Stimulated activated CD8-positive, alpha-beta memory T cell treated with anti-CD3 and anti-CD28 coated beads, Interleukin-15, amount 100 ng/mL, for 24 hours (primary cell): ENCODE results near the gene ALDH6A1.

Experiments used
- DNase-seq: peaks from one replicate; pipeline ENCODE4 v3.0.0-alpha.2; 2020; ENCODE audit warnings: low read depth

ALDH6A1 gene

GRCh38 chr14:74048281-74048680 is 36.0 kb downstream of the ALDH6A1 start:
- no peak for DNase-seq

DNA sequence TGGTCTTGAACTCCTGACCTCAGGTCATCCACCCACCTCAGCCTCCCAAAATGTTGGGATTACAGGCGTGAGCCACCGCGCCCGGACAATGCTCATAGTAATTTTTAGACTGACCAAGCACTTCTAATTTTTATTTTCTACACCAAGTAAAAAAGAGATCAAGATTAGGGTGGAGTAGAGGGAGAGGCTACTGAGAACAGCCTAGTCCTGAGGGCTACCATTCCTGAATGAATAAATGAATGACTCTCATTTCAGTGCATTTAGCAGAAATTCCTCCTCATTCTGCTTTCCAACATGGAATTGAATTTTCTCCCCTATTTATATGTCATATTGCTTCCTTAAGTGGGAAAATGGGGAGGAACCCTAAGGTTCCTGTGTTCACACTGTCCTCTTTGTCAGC is 38.7 kb downstream of the ALDH6A1 start:
- no peak for DNase-seq

- DNase-seq = no peak
These were observed 42.0 kb downstream of the ALDH6A1 start for GRCh38 chr14:74042296-74042695.

- no peak for DNase-seq
These were observed 46.0 kb downstream of the ALDH6A1 start for GRCh38 chr14:74038020-74038859.

- no peak for DNase-seq
These were observed 48.7 kb downstream of the ALDH6A1 start for GRCh38 chr14:74035556-74035955.

- DNase-seq = no peak
These were observed 49.7 kb downstream of the ALDH6A1 start for GRCh38 chr14:74034572-74034971.

GRCh38 chr14:74029136-74029535 is 55.1 kb downstream of the ALDH6A1 start:
- no peak for DNase-seq

- no peak for DNase-seq
These were observed 61.9 kb downstream of the ALDH6A1 start for GRCh38 chr14:74022346-74022745.

DNA sequence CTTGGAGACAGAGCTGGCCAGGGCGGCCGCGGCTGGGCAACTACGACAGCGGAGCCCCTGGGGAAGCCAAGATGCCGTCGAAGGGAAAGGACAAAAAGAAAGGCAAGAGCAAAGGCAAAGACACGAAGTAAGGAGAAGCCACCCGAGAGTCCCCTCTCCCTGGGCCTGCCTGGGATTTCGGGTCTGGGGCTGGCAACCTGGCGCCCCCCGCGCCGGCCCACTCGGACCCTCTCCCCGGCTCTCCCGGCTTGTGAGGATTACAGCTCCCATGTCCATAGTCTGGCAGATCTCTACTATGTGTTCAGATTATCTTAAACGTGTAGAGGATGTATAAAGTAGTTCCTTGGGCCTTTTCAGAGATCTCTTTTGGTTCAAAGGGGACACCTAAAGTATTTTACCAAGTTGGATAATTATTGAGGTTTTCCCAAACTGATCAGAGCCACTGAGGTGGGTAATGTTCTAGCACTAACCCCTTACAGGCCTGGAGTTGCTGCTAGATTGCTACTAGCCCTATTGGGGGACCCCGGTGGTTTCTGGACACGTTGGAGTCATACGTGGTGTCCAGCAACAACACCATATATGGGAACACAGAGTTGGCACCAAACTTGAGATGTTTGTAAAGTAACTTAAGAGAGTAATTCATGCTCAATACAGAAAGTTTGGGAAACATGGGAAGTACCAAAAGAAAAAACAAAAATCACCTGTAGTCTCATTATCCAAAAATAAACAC is 64.7 kb downstream of the ALDH6A1 start:
- no peak for DNase-seq

GRCh38 chr14:74018586-74019407 is 65.5 kb downstream of the ALDH6A1 start, which contains the start of the genes BBOF1 and ENTPD5:
BBOF1 (plus strand) TSS chr14:74019349; CDS start chr14:74019479, 130 bp downstream.
ENTPD5 (minus strand) TSS chr14:74019288; CDS start chr14:73988102, 31,186 bp downstream.
- peak; percentile 72 for DNase-seq

DNA sequence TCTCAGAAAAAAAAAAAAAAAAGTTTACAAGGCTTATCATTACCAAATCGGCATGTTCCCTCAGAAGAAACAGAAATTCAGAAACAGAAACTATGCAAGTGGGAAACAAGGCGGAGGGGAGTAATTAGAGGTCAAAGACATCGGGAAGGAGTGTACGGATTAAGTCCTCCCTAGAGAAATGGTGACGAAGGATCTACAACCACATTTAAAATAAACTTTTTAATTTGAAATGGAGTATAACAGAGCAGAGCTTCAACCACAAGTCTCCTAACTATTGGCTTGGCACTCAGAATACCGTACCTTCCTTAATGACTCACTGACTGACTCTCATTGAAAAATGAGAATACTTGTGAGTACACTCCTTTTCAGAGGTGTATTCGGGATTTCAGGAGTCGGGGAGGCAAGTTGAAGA is 66.1 kb downstream of the ALDH6A1 start:
- no peak for DNase-seq

DNA sequence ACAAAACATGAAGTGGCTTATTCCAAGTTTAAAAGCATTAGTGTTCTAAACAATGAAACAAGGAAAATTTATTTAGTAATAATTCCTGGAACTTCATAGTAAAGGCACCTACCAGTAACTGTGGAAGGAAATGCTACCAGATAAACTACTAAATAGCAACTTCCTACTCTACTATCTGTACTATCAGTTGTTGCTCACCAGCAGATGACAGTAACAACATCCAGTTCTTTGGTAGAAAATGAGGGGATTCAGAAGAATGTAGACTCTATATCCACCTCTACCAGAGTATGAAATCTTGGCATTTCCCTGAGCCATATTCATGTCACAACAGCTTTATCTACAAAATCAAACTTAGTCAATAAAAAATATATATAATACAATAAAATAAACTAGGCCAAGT is 68.3 kb downstream of the ALDH6A1 start:
- DNase-seq = no peak

DNA sequence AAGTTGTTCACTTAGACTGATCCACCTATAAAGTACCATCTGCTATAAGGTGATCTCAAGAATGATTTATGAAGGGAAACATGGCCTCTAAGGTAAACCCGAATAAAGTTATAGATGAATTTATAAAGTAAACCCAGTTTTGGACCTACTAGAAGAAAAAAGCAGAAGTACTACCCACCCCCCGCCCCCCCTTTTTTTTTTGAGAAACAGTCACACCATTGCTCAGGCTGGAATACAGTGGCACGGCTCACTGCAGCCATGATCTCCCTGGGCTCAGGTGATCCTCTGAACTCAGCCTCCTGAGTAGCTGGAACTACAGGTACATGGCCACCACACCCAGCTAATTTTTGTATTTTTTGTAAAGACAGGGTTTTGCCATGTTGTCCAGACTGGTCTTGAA is 69.1 kb downstream of the ALDH6A1 start:
- DNase-seq = no peak

DNA sequence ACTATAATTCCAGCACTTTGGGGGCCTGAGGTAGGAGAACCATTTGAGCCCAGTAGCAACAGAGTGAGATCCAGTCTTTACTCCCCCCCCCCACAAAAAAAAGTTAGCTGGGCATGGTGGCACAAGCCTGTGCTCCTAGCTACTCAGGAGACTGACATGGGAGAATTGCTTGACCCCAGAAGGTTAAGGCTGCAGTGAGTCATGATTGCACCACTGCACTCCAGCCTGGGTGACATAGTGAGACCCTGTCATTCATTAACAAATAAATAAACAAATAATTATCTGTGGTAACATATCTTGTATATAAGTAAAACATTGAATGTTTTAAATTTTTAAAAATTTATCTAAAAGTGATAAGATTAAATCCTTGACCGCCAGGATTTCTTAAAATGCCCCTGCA is 70.0 kb downstream of the ALDH6A1 start:
- DNase-seq = no peak

DNA sequence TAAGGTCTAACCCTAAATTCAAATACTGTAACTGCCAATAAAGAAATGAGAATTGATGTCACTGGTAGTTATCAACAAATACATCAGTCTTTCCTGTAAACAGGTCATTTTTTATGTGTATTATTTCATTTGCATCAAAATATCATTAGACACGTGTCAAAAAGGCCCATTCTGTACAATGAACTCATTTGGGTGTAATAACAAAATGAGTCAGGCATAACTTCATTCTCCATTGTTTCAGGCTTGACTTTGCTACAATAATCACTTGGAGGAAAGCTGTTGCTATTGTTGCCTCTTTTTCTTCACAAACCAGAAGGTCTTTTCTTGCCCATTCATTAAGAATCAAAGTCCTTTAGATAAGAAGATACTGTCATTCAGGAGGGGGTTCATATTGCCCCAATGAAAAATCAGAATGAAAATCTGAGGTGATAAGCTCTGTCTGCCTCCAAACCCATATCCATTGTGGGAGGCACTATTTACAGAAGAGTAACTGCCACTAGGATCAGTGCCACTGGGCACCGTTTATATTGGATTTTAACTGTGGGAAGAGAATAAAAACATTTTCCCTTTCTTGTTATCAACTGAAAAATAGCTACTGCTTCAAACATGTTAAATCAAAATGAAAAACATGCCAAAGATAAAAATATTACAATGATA is 75.3 kb downstream of the ALDH6A1 start:
- DNase-seq = no peak
